GM18870 (cell line): ENCODE data around the gene CEBPA.
"Not testable (repeated sequence)": the region's sequence is repeated elsewhere in the genome, so short reads cannot be mapped to it uniquely, and the experiment has no call there.

Experiments used
- ATAC-seq: cut with Tn5 transposase; IDR thresholded peaks from one replicate; pipeline ENCODE4 v1.9.1; 2021; ENCODE audit warnings: moderate library complexity; ENCODE audit not compliant: unreplicated experiment

The CEBPA gene

DNA sequence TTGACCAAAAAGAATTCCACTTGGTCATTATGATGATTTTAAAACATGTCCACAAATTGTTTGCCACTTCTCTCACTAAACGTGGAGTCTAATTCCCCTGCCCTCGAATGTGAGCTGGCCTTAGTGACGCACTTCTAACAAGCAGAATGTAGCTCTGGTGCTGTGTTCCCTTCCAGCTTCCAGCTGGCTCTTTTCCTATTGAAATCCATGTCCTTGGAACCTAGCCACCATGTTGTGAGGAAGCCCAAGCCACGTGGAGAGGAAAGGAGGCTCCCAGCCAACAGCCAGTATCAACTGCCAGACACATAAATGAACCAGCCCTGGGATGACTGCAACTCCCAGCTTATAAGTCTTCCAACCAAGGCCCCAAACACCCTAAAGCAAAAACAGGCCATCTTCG is 23.6 kb upstream of the CEBPA start:
- ATAC-seq, result no peak

DNA sequence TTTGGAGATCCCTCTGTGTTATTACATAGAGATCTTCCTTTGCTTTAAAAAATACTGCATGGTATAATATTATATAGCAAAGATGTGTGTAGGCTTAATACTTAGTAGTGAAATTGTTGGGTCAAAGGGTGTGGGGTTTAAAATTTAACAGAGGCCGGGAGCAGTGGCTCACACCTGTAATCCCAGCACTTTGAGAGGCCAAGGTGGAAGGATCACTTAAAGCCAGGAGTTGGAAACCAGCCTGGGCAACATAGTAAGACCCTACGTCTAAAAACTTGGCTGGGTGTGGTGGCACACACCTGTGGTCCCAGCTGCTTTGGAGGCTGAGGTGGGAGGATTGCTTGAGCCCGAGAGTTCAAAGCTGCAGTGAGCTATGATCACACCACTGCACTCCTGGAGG is 22.3 kb upstream of the CEBPA start:
- no peak for ATAC-seq

GRCh38 chr19:33323093-33323820 is 20.9 kb upstream of the CEBPA start:
- no peak for ATAC-seq

GRCh38 chr19:33320636-33321035 is 18.3 kb upstream of the CEBPA start:
- ATAC-seq, result no peak

- not testable (repeated sequence) for ATAC-seq
Observed at GRCh38 chr19:33317991-33318390, 15.7 kb upstream of the CEBPA start.

- no peak for ATAC-seq
Observed at GRCh38 chr19:33317517-33317916, 15.2 kb upstream of the CEBPA start.

GRCh38 chr19:33316541-33317264 is 14.4 kb upstream of the CEBPA start:
- ATAC-seq, result no peak

GRCh38 chr19:33312808-33313207 is 10.5 kb upstream of the CEBPA start:
- not testable (repeated sequence) for ATAC-seq

DNA sequence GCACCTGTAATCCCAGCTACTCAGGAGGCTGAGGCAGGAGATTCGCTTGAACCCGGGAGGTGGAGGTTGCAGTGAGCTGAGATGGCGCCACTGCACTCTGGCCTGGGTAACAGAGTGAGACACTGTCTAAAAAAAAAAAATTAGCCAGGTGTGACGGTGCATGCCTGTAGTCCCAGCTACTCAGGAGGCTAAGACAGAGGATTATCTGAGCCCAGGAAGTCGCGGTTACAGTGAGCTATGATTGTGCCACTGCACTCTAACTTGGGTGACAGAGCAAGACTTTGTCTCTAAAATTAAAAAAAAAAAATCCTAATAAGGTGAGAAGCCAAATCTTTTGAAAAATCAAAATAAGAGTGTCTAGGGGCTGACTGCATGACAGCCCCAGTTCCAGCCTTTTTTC is 9.7 kb upstream of the CEBPA start:
- no peak for ATAC-seq

- no peak for ATAC-seq
Observed at GRCh38 chr19:33311326-33311682, 9.0 kb upstream of the CEBPA start.

GRCh38 chr19:33310606-33311325 is 8.4 kb upstream of the CEBPA start:
- no peak for ATAC-seq

DNA sequence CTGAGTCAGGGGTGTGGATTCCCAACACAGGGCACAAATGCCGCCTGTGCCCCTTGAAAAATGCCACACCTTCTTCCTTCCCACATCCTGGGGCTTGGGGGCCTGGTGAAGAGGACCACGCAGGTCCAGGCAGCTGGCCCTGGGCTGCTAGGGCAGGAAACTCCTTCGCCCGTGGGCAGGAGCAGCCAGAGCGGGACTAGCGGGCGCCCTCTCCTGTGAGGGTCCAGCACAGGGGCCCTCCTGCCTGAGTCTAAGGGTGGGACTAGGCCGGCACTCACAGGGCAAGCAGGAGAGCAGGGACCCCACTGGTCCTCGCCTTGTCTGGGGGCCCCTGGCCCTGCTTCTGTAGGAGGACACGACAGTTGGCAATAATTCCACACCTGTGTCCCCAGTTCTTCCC is 7.5 kb upstream of the CEBPA start:
- no peak for ATAC-seq

DNA sequence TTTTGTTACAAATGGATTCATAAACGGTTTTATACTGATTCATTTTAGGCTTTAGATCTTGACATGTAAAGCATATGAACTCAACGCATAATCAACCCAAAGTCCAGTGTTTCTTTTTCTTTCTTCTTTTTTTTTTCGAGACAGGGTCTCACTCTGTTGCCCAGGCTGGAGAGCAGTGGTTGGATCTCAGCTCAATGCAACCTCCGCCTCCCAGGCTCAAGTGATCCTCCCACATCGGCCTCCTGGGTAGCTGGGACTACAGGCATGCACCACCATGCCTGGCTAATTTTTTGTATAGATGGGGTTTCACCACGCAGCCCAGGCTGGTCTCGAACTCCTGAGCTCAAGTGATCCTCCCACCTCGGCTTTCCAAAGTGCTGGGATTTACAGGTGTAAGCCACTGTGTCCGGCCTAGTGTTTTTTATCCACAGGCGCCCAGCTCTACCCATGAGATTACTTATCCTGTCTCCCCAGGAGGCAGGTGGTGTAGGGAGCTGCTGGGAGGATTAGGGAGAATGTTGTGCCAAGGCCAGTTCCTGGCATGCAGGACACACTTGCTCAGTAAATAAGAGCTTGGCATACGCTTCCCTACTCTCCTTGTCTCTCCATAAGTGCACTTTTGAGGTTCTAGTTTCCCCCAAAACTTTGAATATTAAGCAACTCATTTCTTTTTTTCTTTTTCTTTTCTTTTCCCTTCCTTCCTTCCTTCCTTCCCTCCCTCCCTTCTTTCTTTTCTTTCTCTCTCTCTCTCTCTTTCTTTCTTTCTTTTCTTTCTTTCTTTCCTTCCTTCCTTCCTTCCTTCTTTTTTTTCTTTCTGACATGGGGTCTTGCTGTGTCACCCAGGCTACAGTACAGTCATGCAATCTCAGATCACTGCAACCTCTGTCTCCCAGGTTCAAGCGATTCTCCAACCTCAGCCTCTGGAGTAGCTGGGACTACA is 4.8 kb upstream of the CEBPA start:
- no peak for ATAC-seq

DNA sequence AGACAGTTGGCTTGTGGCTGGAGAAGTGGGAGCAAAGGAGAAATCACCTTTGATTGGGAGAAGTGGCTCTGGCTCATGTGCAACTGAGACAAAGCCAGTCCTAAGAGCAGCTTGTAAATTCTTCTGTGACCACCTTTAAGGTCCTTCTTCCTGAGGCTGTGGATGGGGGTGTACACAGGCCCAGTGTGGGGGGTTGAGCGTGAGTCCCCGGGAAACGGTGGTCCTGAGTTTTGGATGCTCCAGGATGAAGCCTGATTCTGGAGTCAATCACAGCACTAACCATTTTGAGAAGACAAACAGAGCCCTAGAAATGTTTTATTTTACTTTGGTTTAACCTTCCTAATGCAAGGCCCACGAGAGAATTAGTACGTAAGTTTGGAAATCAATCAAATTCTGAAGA is 3.9 kb upstream of the CEBPA start:
- ATAC-seq, result no peak

DNA sequence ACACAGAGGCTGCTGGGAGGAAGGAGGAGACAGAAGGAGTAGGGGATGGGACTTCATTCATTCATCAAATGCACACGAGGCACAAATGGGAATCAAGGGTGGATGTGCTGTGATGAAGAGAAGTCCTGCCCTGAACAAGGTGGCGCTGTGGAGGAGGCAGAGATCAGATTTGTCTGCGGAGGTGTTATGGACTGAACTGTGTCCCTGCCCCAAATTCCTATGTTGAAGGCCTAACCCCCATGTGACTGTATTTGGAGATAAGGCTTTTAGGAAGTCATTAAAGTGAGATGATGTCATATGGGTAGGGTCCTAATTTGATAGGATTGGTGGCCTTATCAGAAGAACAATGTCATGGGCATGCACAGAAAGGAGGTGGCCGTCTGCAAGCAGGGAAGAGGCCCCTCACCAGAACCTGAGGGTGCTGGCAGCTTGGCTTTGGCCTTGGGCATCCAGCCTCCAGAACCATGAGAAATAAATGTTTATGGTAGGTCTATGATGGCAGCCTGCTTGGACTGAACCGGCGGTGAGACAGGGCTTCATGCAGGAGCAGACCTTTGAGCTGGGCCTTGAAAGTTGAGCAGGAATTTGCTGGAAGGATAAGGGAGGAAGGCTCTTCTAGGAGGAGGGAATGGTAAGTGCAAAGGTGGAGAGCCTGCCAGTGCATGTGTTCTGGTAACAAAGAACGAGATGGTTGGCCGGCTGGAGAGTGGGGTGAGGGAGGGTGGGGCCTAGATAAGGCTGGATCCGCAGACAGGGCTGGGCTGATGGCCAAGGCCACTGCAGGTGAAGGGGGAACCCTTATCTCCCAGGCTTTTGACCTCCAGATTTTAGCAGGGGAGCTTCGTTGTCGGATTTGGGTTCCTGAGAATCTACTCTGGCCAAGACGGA is 2.7 kb upstream of the CEBPA start:
- ATAC-seq, result no peak

GRCh38 chr19:33304371-33304759 is 2.0 kb upstream of the CEBPA start:
- ATAC-seq, result no peak

DNA sequence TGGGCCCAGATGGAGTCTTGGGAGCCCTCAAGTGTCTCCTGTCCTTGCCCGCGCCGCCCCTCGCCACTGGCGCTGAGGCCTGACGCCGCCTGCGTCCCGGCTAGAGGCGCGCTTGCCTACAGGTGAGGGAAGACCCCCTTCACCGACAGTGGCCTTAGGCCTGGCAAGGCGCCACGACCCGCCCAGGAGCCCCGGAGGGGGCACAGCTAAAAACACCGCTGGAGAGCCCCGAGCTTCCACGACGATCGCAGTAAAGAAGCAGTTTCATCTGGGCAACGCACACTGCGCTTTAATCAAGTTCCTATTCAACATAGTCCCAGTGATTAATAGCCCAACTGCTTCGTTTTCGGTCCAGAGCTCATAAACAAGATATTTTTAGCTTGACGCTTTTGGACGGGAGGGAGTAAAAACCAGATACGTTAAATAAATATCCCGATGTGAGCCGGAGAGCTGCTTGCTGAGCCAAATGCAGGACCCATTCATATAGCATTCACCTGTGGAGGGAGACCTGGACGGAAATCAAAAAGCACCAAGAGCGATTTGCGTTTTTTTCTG is 1.5 kb upstream of the CEBPA start:
- ATAC-seq, result no peak

DNA sequence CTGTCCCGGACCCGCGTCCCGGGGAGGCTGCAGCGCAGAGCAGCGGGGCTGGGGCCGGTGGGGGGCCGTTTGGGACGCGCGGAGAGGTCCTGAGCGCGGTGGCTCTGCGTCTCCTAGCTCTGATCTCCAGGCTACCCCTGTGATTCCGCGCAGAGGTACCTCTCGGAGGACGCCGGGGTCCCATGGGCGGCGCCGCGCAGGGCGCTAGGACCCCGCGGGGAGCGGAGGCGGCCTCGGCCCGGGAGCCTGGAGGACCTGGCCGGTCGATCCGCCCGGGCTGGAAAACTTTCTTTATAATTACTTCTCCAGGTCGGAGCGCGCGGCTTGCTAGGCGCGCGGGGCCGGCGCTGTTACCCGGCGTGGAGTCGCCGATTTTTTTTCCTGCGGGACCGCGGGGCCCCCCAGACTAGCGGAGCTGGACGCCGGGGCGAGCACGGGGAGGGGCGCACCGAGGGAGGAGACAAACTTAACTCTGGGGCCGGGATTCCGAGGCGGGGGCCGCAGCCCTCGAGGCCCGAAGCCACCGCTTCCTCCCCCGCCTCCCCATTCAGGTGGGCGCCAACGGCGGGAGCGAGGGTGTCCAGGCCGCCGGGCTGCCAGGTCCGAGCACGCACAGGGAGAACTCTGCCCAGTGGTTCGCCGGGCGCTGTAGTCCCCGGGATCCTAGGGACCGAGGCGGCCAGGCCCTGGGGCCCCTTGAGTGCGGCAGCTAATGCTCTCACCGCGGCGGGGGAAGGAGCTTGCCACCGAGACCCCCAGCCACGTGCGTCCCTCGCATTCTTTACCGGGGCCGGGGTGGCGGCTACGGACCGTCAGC is 848 bp upstream of the CEBPA start:
- ATAC-seq, result no peak

GRCh38 chr19:33301900-33302174 is 497 bp downstream of the CEBPA start:
- ATAC-seq, result no peak
